ENCODE data around the gene TCERG1L. TPM values are rescaled to one million over a fixed set of nuclear protein-coding genes. Genes with fewer than 3 reads are reported as not detected.

TCERG1L gene
- total RNA-seq (0.32 TPM), polyA plus RNA-seq (0.11 TPM)

DNA sequence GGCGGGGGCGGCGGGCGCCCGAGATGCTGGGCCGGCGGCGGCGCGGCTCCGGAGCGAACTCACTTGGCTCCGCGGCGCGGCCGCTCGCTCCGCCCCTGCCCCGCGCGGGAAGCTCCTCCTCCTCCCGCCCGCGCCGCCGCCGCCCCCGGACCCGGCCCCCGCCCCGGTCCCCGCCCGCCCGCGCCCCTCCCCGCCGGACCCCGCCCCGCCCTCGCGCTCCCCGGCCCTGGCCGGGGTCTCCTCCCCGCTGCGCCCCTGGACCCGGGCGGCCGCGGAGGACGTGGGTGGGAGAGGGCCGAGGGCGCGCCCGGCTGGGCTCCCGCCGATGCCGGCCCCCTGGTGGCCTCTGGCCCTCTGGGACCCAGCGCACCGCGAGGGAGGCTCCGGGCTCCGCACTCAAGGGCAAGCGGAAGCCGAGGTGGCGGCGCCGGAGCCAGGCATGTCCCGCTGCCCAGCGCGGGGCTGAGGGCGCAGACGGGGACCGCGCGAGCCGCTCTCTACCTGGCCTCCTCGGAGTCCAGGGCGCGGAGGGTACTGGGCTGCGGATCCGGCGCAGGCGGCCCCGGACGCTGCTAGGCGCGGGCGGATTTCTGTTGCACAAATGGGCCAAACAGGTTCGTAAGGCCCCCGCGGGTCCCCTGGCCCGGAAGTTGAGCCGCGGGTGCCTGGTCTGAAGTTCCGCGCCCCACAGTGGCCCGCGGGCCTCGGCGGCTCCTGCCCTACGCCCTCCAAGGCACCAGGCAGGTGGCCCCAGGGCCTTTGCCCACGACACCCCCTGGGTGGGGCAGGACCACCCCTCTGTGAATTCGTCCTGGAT lies at the start of gene TCERG1L:
TCERG1L (minus strand) TSS at position 61 of the 817 bp plus-strand sequence. CDS start 86 bp downstream, outside the sequence.
- no peaks in the 10 kb centered on the region for H3K36me3 ChIP-seq (ENCODE audit: insufficient read depth)
- H3K4me3 ChIP-seq (ENCODE audit: low read depth, low read length), result peak within 1 kb of the TSS; percentile 45

DNA sequence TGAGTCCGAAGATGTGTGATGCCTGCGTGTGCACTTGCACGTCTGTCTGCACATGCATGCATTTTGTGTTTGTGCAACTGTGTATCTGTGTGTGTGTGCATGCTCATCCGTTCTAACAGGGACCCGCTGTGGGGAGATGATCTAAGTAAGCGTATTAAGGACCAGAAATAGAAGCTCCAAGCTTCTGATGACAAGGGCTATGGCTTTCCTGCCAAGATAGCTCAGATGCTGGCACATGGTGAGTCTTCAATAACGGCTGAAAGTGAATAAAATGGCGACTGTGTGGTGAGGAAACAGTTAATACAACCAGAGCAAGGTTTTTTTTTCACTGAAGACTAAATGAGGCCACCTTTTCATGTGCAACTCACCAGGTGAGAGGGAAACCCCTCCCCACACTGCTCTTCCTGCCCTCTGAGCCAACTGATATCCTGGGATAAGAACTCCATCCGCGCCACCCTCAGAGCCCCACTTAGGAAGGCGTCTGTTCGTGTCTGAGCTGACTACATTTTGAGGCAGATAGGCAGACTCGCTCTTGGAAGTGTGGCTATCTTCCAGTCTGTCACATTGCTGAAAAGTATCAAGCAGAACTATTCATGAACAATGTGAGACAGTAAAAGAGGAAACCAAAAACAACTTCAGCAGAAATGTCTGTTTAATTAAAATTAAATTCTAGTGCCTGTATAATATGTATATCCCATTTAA lies 47.4 kb upstream of the TCERG1L start:
- H3K4me1 ChIP-seq (ENCODE audit: insufficient read depth), result no peaks in the 10 kb centered on the region
- no peak for DNase-seq (ENCODE audit: extremely low spot score)
- H3K4me3 ChIP-seq (ENCODE audit: low read depth, low read length), result no peak overlapping the region
- no peak overlapping the region for H3K27ac ChIP-seq (ENCODE audit: low read depth)
- 56% methylated on average over 13 of the region's 13 CpGs for WGBS
- H3K36me3 ChIP-seq (ENCODE audit: insufficient read depth), result no peaks in the 10 kb centered on the region

More for the DNA sequence above, at the start of gene TCERG1L:
- WGBS, result 1% methylated on average over 96 of the region's 104 CpGs
- Histone ChIP-seq H3K27ac (ENCODE audit: low read depth) (no peak within 1 kb of the TSS), H3K4me1 (ENCODE audit: insufficient read depth) (peaks cover 6% of the 10 kb centered on the region)
- DNase-seq (ENCODE audit: extremely low spot score), result no peak

GRCh38 chr10:131356442-131356841 lies 44.9 kb upstream of the TCERG1L start:
- no peak for DNase-seq (ENCODE audit: extremely low spot score)
- H3K4me1 ChIP-seq (ENCODE audit: insufficient read depth), result no peaks in the 10 kb centered on the region
- H3K4me3 ChIP-seq (ENCODE audit: low read depth, low read length), result no peak overlapping the region
- H3K27ac ChIP-seq (ENCODE audit: low read depth), result no peak overlapping the region
- H3K36me3 ChIP-seq (ENCODE audit: insufficient read depth), result no peaks in the 10 kb centered on the region
- whole genome bisulfite sequencing, result 86% methylated on average over 7 of the region's 7 CpGs

DNA sequence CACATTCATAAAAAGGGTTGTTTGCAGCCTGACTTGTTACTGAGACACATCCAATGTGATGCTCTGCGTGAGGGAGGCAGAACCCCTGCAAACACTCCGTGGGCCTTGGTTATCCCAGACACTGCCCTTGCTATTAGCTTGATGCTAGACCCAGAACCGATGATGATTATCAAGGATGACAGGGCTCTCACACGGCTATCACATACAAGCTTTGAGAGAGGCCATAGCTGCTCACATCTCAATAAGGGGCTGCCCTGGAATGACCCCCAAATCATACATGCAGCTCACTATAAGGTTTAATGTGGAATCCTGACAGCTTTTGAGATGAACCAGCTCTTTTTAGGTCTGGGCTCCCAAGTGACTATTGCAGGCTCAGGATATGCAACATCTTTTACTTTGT lies 44.4 kb upstream of the TCERG1L start:
- DNase-seq (ENCODE audit: extremely low spot score), result no peak
- Histone ChIP-seq H3K4me3 (ENCODE audit: low read depth, low read length) (no peak overlapping the region), H3K36me3 (ENCODE audit: insufficient read depth) (no peaks in the 10 kb centered on the region), H3K4me1 (ENCODE audit: insufficient read depth) (no peaks in the 10 kb centered on the region), H3K27ac (ENCODE audit: low read depth) (no peak overlapping the region)
- WGBS, result 82% methylated on average over 4 of the region's 4 CpGs

DNA sequence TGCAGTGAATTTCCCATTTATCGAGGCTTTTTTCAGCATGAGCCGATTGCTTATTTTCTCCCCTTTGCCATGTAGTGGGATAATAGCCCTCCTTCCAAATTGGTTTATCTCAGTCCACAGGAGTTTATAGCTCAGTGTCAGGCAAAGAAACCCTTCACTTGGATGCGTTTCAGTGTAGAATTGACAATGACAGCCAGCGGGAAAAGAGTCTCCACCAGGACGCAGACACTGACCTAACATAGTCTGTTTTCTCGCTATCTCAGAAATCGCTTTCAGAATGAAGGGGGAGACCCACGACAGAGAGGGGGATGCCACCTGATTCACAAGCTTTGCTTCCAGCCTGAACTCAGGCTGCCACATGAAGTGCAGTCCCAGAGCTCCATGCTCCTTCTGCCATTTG lies 43.5 kb upstream of the TCERG1L start:
- no peak for DNase-seq (ENCODE audit: extremely low spot score)
- H3K4me3 ChIP-seq (ENCODE audit: low read depth, low read length), result no peak overlapping the region
- no peak overlapping the region for H3K27ac ChIP-seq (ENCODE audit: low read depth)
- WGBS, result 86% methylated on average over 8 of the region's 8 CpGs
- no peaks in the 10 kb centered on the region for H3K4me1 ChIP-seq (ENCODE audit: insufficient read depth)
- no peaks in the 10 kb centered on the region for H3K36me3 ChIP-seq (ENCODE audit: insufficient read depth)

DNA sequence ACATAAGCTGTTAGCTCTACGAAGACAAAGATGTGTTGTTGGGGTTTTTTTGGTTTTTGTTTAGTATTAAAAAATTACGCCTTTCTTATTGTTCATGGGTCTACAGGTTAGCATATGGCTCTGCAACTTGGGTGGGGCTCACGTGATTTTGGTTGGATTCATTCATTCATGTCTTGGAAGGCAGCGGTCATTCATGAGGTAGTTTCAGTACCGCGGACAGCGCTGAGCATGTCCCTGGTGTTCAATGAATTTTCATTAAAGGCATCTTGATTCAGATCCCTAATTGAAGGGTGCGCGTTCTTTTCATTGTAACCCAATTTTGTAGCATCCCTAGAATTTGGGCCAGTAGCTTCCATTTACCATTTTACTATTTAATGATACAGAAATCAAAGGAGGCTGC lies 42.9 kb upstream of the TCERG1L start:
- H3K27ac ChIP-seq (ENCODE audit: low read depth), result no peak overlapping the region
- no peaks in the 10 kb centered on the region for H3K4me1 ChIP-seq (ENCODE audit: insufficient read depth)
- H3K36me3 ChIP-seq (ENCODE audit: insufficient read depth), result no peaks in the 10 kb centered on the region
- no peak overlapping the region for H3K4me3 ChIP-seq (ENCODE audit: low read depth, low read length)
- DNase-seq (ENCODE audit: extremely low spot score), result no peak
- WGBS, result 56% methylated on average over 9 of the region's 9 CpGs

DNA sequence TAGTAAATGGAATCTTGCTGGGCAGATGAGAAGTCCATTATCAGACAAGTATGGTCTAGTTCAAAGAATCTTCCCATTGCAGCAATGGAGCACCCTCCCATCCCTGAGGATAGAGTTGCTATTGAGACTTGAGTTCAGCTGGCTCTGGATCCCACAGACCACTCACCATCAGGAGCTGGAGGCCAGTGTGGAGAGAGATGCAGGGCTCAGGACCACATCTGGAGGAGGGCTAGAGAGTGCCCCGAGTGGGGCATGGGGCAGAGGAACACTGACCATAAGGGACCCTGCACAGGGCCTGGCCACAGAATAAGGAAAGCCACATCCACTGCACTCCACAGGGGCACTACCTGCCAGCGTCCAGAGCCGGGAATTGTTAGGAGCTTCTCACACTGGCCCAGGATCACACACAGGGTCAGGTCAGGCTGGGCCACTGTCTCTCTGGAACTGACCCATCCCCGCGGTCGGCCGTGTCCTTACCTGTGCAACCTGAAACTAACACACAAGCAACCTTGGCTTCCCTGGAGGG lies 41.3 kb upstream of the TCERG1L start:
- no peak for DNase-seq (ENCODE audit: extremely low spot score)
- Histone ChIP-seq H3K4me3 (ENCODE audit: low read depth, low read length) (no peak overlapping the region), H3K4me1 (ENCODE audit: insufficient read depth) (no peaks in the 10 kb centered on the region), H3K27ac (ENCODE audit: low read depth) (no peak overlapping the region), H3K36me3 (ENCODE audit: insufficient read depth) (no peaks in the 10 kb centered on the region)
- 86% methylated on average over 7 of the region's 7 CpGs for WGBS

DNA sequence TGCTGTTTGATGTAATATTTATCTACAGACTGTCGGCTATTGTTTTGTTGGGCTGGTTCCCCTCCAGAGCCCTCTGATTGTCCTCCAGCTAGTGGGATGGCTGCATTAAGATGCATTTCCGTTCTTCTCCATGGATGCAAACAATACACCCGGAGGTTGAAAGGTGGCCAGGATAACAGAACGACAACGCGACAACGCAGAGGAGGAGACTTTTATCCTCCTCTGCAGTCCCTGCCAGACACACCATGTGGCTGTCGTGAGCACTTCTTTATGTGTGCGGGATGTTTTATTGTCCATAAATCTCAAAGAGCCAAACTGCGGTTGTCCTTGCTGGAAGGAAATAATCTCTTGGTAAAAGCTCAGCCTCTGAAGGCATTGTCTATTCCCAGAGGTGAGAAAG lies 39.1 kb upstream of the TCERG1L start:
- Histone ChIP-seq H3K27ac (ENCODE audit: low read depth) (no peak overlapping the region), H3K36me3 (ENCODE audit: insufficient read depth) (no peaks in the 10 kb centered on the region), H3K4me1 (ENCODE audit: insufficient read depth) (no peaks in the 10 kb centered on the region), H3K4me3 (ENCODE audit: low read depth, low read length) (no peak overlapping the region)
- no peak for DNase-seq (ENCODE audit: extremely low spot score)
- WGBS, result 36% methylated on average over 10 of the region's 10 CpGs

- no peak overlapping the region for H3K27ac ChIP-seq (ENCODE audit: low read depth)
- 43% methylated on average over 5 of the region's 5 CpGs for WGBS
- no peaks in the 10 kb centered on the region for H3K36me3 ChIP-seq (ENCODE audit: insufficient read depth)
- H3K4me1 ChIP-seq (ENCODE audit: insufficient read depth), result no peaks in the 10 kb centered on the region
- no peak overlapping the region for H3K4me3 ChIP-seq (ENCODE audit: low read depth, low read length)
- no peak for DNase-seq (ENCODE audit: extremely low spot score)
Observed at GRCh38 chr10:131350245-131350644, 38.7 kb upstream of the TCERG1L start.

- no peaks in the 10 kb centered on the region for H3K36me3 ChIP-seq (ENCODE audit: insufficient read depth)
- no peak overlapping the region for H3K27ac ChIP-seq (ENCODE audit: low read depth)
- WGBS, result 49% methylated on average over 5 of the region's 5 CpGs
- H3K4me3 ChIP-seq (ENCODE audit: low read depth, low read length), result no peak overlapping the region
- no peak for DNase-seq (ENCODE audit: extremely low spot score)
- H3K4me1 ChIP-seq (ENCODE audit: insufficient read depth), result no peaks in the 10 kb centered on the region
Observed at GRCh38 chr10:131346456-131346855, 34.9 kb upstream of the TCERG1L start.

DNA sequence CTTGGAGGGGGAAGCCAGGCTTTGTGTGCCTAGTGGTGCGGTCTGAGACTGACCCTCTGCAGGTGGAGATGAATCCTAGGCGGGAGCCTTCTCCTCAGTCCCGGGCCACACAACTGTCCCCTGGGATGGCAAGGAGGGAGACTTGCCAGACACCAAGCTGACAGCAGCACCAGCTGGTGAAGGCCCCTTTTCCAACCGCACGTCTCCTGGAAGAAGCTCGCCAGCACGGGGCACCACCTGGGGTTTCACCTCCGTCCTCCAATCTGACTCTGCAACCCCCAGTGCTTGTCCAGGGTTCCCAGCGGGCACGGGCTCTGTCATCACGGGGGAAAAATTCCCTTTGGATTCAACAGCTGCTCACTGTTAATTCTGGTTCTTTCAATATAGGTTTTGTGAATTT lies 34.2 kb upstream of the TCERG1L start:
- 85% methylated on average over 11 of the region's 11 CpGs for WGBS
- no peak overlapping the region for H3K27ac ChIP-seq (ENCODE audit: low read depth)

DNA sequence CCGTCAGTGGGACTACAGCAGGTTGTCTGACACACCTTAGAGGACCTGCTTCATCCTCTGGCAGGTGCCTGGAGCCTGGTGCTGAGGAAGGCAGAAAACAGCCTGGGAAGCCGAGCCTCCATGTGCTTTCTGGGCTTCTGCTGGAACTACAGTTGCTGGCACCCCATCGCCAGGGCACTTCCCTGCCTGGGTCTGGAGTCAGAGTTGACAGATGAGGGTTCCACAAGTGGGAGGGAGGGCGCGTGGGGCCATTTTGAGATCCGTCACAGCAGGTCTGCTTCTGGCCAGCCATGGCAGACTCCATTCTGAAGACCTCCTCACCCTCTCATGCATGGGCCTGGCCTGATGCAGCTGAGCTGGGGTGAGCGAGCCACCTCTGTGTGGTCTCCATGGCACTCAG lies 33.2 kb upstream of the TCERG1L start:
- WGBS, result 86% methylated on average over 7 of the region's 7 CpGs
- DNase-seq (ENCODE audit: extremely low spot score), result no peak
- no peak overlapping the region for H3K27ac ChIP-seq (ENCODE audit: low read depth)
- no peak overlapping the region for H3K4me3 ChIP-seq (ENCODE audit: low read depth, low read length)
- H3K4me1 ChIP-seq (ENCODE audit: insufficient read depth), result no peaks in the 10 kb centered on the region
- no peaks in the 10 kb centered on the region for H3K36me3 ChIP-seq (ENCODE audit: insufficient read depth)

More for the DNA sequence above, 34.2 kb upstream of the TCERG1L start:
- Histone ChIP-seq H3K36me3 (ENCODE audit: insufficient read depth) (no peaks in the 10 kb centered on the region), H3K4me3 (ENCODE audit: low read depth, low read length) (no peak overlapping the region), H3K4me1 (ENCODE audit: insufficient read depth) (no peaks in the 10 kb centered on the region)
- DNase-seq (ENCODE audit: extremely low spot score), result no peak

- no peaks in the 10 kb centered on the region for H3K36me3 ChIP-seq (ENCODE audit: insufficient read depth)
- no peaks in the 10 kb centered on the region for H3K4me1 ChIP-seq (ENCODE audit: insufficient read depth)
- 64% methylated on average over 5 of the region's 5 CpGs for WGBS
- no peak overlapping the region for H3K4me3 ChIP-seq (ENCODE audit: low read depth, low read length)
- no peak for DNase-seq (ENCODE audit: extremely low spot score)
- no peak overlapping the region for H3K27ac ChIP-seq (ENCODE audit: low read depth)
Observed at GRCh38 chr10:131337741-131338140, 26.2 kb upstream of the TCERG1L start.

GRCh38 chr10:131332821-131333220 lies 21.3 kb upstream of the TCERG1L start:
- Histone ChIP-seq H3K4me1 (ENCODE audit: insufficient read depth) (no peaks in the 10 kb centered on the region), H3K36me3 (ENCODE audit: insufficient read depth) (no peaks in the 10 kb centered on the region), H3K4me3 (ENCODE audit: low read depth, low read length) (no peak overlapping the region), H3K27ac (ENCODE audit: low read depth) (no peak overlapping the region)
- no peak for DNase-seq (ENCODE audit: extremely low spot score)
